GM19397 (cell line): ENCODE data around the gene DLG1.

Source experiments
- ATAC-seq: cut with Tn5 transposase; IDR thresholded peaks from one replicate; pipeline ENCODE4 v1.9.1; 2021; ENCODE audit warnings: mild to moderate bottlenecking, moderate library complexity; ENCODE audit not compliant: unreplicated experiment

DLG1 gene

GRCh38 chr3:197320582-197320981 is 22.2 kb upstream of the DLG1 start:
- no peak for ATAC-seq

DNA sequence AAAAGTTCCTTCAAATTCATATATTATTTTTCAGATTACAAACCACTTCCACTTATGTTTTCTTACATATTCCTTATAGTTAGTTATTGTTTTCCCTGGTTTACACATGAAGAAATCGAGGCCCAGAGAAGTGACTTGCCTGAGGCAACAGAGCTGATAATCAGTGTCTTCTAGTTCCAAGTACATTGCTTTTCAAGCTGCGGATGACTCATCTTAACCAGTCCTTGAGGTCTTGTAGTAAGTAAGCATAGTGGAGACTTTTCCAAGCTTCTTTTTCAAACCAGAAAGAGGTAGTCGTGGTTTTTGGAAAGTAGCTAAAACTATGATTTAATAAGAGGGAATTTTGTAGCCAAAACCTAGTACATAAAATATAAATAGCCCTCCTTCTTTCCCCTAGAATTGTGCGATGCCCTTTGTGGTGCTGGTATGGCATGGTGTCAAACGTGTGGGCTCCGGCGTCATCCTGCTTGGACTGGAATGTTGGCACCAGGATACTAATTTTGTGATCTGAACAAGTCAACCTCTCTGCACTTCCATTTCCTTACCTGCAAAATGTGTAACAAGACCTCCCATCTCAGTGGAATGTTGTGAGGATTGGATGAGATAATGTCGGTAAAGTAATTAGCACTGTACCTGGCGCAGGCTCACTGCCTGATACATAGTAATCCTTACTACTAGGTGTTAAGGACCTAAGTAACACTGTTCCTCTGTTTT is 19.0 kb upstream of the DLG1 start:
- no peak for ATAC-seq

GRCh38 chr3:197312431-197312830 is 14.0 kb upstream of the DLG1 start:
- ATAC-seq, result no peak

DNA sequence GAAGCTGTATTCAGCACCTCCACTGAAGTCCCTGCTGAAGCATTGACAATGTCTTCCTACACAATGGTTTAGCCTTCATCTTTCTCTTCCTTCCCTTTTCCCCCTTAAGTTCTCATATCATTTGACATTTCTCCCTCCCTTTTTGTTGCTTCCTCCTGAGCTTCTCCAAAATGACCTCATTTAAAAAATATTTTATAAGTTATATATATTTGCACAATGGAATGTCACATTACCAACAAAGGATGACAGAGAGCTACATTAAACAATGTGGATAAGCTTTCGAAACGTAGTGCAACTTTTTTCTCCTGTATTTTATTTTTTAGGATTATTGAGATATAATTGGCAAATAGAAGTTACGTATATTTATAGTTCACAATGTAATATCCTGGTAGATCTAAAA is 13.2 kb upstream of the DLG1 start:
- ATAC-seq, result no peak

- ATAC-seq, result no peak
Observed at GRCh38 chr3:197309528-197310361, 11.3 kb upstream of the DLG1 start.

DNA sequence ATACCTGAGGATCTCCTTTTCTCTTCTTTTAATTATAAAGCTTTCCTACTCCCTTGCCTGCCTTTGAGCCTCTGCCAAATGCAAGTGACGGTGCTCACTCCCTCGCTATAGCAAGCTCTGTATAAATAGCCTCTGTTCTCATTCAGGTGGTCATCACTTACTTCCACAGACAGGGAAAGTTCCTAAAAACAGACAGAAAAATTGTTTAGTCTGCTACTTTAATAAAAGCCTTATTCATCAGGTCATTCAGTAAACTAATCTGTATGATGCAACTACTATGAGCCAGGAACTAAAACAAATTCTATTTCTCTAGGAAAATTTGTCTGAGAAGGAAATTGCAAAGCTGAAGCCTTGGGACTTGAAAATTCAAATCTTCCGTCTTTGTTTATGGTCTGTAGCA is 10.2 kb upstream of the DLG1 start:
- ATAC-seq, result no peak

GRCh38 chr3:197306374-197307086 is 8.1 kb upstream of the DLG1 start:
- ATAC-seq, result no peak

DNA sequence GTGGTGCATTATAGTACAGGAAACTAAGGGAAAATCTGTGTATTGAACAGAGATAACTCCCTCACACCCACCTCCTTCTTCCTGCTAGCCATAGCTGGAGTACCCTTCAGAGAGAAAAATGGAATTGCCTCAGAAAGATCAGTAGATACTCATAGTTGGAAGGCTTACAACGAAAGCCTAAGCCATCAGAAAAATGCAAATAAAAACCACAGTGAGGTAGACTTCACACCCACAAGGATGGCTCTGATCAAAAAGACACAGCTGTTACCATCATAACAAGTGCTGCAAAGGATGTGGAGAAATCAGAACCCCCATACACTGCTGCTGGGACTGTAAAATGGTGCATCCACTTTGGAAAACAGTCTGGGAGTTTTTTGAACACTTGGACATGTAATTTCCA is 7.4 kb upstream of the DLG1 start:
- peak; percentile 95 for ATAC-seq

DNA sequence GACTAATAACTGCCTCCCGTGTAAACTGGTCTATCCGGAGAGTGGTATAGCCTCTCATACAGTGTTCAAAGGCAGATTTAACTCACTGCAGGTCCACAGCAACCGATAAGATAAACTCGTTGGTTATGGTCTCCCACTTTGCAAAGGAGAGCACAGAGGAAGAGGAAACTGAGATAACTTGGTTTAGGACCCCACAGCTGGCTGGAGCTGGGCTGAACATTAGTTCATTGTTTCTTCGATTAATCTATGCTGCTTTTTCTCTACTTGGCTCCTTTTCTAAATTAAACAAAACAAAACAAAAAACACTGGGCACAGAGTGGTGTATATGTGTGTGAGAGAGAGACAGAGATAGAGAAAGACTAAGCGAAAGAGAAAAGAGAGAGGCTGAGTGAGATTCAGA is 5.0 kb upstream of the DLG1 start:
- no peak for ATAC-seq

DNA sequence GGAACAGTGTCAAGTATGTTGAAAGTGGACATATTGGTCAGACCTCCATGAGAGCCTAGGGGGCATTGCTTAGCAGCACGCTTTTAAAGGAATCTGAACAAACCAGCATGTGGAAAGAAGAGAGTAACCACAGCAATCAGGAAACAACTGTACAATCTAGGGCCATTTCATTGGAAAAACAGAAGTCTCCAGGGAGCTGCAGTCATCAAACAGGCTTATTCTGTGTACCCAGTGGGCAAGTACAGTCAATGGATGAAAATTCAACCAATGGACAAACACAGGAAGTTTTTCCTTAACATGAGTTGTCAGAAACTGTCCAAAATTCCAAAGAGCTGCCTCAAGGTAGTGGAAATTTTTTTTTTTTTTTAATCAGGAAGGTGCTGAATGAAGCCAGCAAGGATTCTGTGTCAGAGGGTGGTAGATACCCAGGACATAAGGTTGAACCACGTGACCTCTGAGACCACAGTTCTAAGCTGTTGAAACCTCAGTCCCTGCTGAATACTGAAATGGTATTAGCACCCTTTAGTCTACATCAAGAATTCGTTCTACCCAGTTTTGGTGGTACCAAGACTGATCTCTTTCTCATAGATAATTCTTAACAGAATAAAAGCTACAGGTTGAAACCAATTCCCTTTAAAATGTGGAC is 4.4 kb upstream of the DLG1 start:
- no peak for ATAC-seq

DNA sequence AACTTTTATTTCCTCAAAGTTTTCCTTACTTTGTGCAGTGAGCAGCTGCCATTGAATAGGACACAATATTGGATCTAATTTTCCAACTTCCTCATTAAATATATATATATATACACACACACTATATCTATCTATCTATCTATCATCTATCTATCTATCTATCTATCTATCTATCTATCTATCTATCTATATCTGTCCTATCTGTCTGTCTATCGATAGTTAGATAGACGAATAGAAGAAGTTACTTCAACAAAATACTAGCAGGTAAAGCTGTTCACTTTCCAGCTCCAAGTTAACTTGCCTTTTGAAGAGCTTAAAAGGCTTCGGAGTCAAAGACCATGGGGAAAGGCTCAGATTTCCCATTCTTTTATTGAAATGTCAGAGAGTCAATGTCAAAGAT is 3.6 kb upstream of the DLG1 start:
- no peak for ATAC-seq

DNA sequence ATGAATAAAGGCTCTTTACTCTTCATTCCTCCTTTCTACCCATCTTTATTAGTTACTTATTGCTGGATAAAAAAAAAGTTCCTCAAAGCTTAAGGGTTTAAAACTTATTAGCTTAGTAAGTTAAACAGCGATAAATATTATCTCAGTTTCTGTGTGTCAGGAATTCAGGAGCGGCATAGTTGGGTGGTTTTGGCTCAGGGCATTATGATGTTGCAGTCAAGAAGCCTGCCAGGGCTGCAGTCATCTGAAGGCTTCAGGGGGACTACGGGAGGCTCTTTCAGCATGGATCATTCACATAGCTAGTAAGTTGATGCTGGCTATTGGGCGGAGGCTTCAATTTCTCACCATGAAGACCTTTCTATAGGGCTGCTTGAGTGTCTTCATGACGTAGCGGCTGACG is 1.9 kb upstream of the DLG1 start:
- ATAC-seq, result no peak

DNA sequence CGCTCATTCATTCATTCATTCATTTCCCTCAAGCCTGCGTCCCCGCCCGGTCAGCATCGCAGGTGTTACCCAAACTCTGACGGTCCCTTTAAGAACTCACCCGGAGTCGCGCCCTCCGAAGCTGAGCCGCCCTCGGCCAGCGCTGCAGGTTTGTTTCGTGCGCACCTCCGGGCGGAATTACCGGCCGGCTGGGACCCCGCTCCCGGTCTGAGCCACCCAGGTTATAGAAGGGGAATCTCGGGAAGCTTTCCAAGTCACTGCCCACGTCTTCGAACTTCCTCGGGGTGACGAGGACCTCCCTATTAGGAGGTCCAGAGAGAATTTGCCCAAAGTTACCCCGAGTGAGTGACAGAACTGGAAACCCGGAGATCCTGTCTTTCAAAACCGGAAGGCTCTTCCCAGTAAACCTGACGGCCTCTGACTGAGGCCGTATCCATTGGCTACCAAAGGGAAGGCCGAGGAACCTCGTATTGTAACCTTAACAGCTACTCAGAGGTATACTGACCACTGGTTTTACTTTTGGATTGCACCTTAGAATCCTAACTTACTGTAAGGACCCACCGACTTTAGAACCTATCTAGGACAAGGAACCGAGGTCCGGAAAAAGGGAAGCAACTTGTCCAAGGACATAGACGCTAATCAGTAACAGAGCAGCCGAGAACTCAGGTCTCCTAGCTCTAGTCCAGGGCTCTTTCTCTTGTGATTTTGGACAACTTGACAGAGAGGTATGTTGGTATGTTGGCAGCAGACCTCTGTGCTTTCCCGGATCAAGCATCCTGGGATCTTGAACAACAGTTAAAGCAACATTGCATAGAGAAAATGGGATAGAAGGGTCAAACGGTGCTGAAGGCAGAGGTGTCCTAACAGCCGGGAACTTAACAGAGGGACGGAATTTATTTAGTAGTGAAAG is 788 bp upstream of the DLG1 start:
- no peak for ATAC-seq

- ATAC-seq, result peak; percentile 80
Observed at GRCh38 chr3:197297476-197298340, 704 bp downstream of the DLG1 start.

DNA sequence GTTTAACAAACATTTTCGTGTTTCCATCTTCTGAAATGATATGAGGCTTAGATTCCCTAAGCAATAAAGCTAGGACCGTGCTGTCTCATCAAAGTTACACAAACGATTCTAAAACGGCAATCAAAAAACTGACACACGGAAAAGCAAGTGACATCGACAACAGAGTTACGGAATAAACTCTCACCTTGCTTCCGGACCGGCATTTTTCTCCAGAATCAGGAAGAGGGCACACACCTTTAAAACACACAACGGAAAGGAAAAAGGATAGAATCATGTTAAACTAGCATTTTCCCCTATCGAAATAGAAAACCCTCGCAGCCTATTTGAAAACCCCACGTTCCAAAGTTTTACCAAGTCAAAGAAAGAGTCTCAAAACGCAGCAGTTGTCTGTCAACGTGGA is 1.4 kb downstream of the DLG1 start:
- ATAC-seq, result no peak

- ATAC-seq, result no peak
Observed at GRCh38 chr3:197296545-197296944, 1.9 kb downstream of the DLG1 start.

DNA sequence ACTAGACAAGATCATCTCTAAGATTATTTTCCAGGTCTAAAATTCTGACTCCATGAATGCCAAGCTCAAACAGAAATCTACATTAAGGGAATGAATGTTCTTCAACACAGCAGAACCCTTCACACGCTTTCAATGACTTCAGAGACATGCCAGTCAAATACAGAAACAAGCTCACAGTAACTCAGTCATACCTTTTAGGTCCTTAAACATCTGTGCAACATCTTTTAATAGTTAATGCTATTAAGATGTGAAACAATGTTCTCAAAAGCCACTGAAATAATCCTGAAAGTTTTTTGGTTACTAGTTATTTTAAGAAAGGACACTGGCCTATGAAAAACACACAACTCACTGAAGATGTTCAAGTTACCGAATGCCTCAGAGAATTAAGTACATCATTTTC is 2.5 kb downstream of the DLG1 start:
- no peak for ATAC-seq

GRCh38 chr3:197293605-197294237 is 4.7 kb downstream of the DLG1 start:
- ATAC-seq, result no peak

- ATAC-seq, result no peak
Observed at GRCh38 chr3:197292648-197293047, 5.8 kb downstream of the DLG1 start.
